ENCODE data around the gene BMAL1. TPM values are rescaled to one million over a fixed set of nuclear protein-coding genes. Genes with fewer than 3 reads are reported as not detected.
"Not testable (repeated sequence)": the region's sequence is repeated elsewhere in the genome, so short reads cannot be mapped to it uniquely, and the experiment has no call there.

The BMAL1 gene
- total RNA-seq, 1 donor from 2014 or later = 21.1 TPM

GRCh38 chr11:13415201-13415600, 137.6 kb downstream of the BMAL1 start:
- peaks cover 39% of the 10 kb centered on the region for H3K36me3 Mint-ChIP-seq (ENCODE audit: low read depth)
- DNase-seq (ENCODE audit: low spot score) = no peak
- H3K27me3 Mint-ChIP-seq (ENCODE audit: low read depth) = no peaks in the 10 kb centered on the region
- no peak overlapping the region for H3K27ac Mint-ChIP-seq
- H3K9me3 Mint-ChIP-seq = no peaks in the 10 kb centered on the region
- H3K4me1 Mint-ChIP-seq (ENCODE audit: low read depth) = no peaks in the 10 kb centered on the region
- H3K4me3 Mint-ChIP-seq (ENCODE audit: low read depth) = no peak overlapping the region
- intact Hi-C loops (cut with micrococcal nuclease) = no loop called here

GRCh38 chr11:13421561-13421960, 144.0 kb downstream of the BMAL1 start:
- Mint-ChIP-seq H3K9me3 (peaks cover 2% of the 10 kb centered on the region), H3K4me1 (ENCODE audit: low read depth) (no peaks in the 10 kb centered on the region), H3K27ac (no peak overlapping the region), H3K36me3 (ENCODE audit: low read depth) (peaks cover 16% of the 10 kb centered on the region), H3K27me3 (ENCODE audit: low read depth) (no peaks in the 10 kb centered on the region), H3K4me3 (ENCODE audit: low read depth) (no peak overlapping the region)
- intact Hi-C loops (cut with micrococcal nuclease) = no loop called here
- no peak for DNase-seq (ENCODE audit: low spot score)

- H3K4me3 Mint-ChIP-seq (ENCODE audit: low read depth) = no peak overlapping the region
- H3K9me3 Mint-ChIP-seq = peaks cover 18% of the 10 kb centered on the region
- no peaks in the 10 kb centered on the region for H3K27me3 Mint-ChIP-seq (ENCODE audit: low read depth)
- H3K4me1 Mint-ChIP-seq (ENCODE audit: low read depth) = no peaks in the 10 kb centered on the region
- DNase-seq (ENCODE audit: low spot score) = no peak
- H3K27ac Mint-ChIP-seq = no peak overlapping the region
- intact Hi-C loops (cut with micrococcal nuclease) = no loop called here
- peaks cover 22% of the 10 kb centered on the region for H3K36me3 Mint-ChIP-seq (ENCODE audit: low read depth)
Observed at GRCh38 chr11:13423372-13423771, 145.8 kb downstream of the BMAL1 start.

- no peak for DNase-seq (ENCODE audit: low spot score)
- no peak overlapping the region for H3K4me3 Mint-ChIP-seq (ENCODE audit: low read depth)
- H3K4me1 Mint-ChIP-seq (ENCODE audit: low read depth) = peaks cover 3% of the 10 kb centered on the region
- intact Hi-C loops (cut with micrococcal nuclease) = no loop called here
- no peaks in the 10 kb centered on the region for H3K27me3 Mint-ChIP-seq (ENCODE audit: low read depth)
- peaks cover 31% of the 10 kb centered on the region for H3K9me3 Mint-ChIP-seq
- H3K36me3 Mint-ChIP-seq (ENCODE audit: low read depth) = peaks cover 30% of the 10 kb centered on the region
- no peak overlapping the region for H3K27ac Mint-ChIP-seq
Observed at GRCh38 chr11:13427440-13427839, 149.8 kb downstream of the BMAL1 start.

GRCh38 chr11:13429288-13429687, 151.7 kb downstream of the BMAL1 start:
- no peaks in the 10 kb centered on the region for H3K27me3 Mint-ChIP-seq (ENCODE audit: low read depth)
- intact Hi-C loops (cut with micrococcal nuclease) = no loop called here
- H3K27ac Mint-ChIP-seq = no peak overlapping the region
- DNase-seq (ENCODE audit: low spot score) = no peak
- peaks cover 31% of the 10 kb centered on the region for H3K9me3 Mint-ChIP-seq
- H3K4me1 Mint-ChIP-seq (ENCODE audit: low read depth) = peaks cover 3% of the 10 kb centered on the region
- peaks cover 30% of the 10 kb centered on the region for H3K36me3 Mint-ChIP-seq (ENCODE audit: low read depth)
- no peak overlapping the region for H3K4me3 Mint-ChIP-seq (ENCODE audit: low read depth)

GRCh38 chr11:13429836-13430235, 152.2 kb downstream of the BMAL1 start:
- H3K9me3 Mint-ChIP-seq = peaks cover 31% of the 10 kb centered on the region
- no peak overlapping the region for H3K27ac Mint-ChIP-seq
- peaks cover 30% of the 10 kb centered on the region for H3K36me3 Mint-ChIP-seq (ENCODE audit: low read depth)
- H3K4me3 Mint-ChIP-seq (ENCODE audit: low read depth) = no peak overlapping the region
- no peak for DNase-seq (ENCODE audit: low spot score)
- intact Hi-C loops (cut with micrococcal nuclease) = no loop called here
- no peaks in the 10 kb centered on the region for H3K27me3 Mint-ChIP-seq (ENCODE audit: low read depth)
- peaks cover 5% of the 10 kb centered on the region for H3K4me1 Mint-ChIP-seq (ENCODE audit: low read depth)

GRCh38 chr11:13433437-13433836, 155.8 kb downstream of the BMAL1 start:
- Mint-ChIP-seq H3K9me3 (peaks cover 12% of the 10 kb centered on the region), H3K27ac (no peak overlapping the region), H3K4me1 (ENCODE audit: low read depth) (peaks cover 6% of the 10 kb centered on the region), H3K27me3 (ENCODE audit: low read depth) (no peaks in the 10 kb centered on the region), H3K4me3 (ENCODE audit: low read depth) (no peak overlapping the region), H3K36me3 (ENCODE audit: low read depth) (peaks cover 18% of the 10 kb centered on the region)
- intact Hi-C loops (cut with micrococcal nuclease) = no loop called here
- DNase-seq (ENCODE audit: low spot score) = no peak

GRCh38 chr11:13434247-13435205, 156.9 kb downstream of the BMAL1 start:
- H3K4me1 Mint-ChIP-seq (ENCODE audit: low read depth) = peaks cover 7% of the 10 kb centered on the region
- DNase-seq (ENCODE audit: low spot score) = no peak
- peaks cover 2% of the 10 kb centered on the region for H3K9me3 Mint-ChIP-seq
- no peak overlapping the region for H3K4me3 Mint-ChIP-seq (ENCODE audit: low read depth)
- H3K27ac Mint-ChIP-seq = no peak overlapping the region
- intact Hi-C loops (cut with micrococcal nuclease) = no loop called here
- no peaks in the 10 kb centered on the region for H3K27me3 Mint-ChIP-seq (ENCODE audit: low read depth)
- peaks cover 9% of the 10 kb centered on the region for H3K36me3 Mint-ChIP-seq (ENCODE audit: low read depth)

GRCh38 chr11:13436836-13437235, 159.2 kb downstream of the BMAL1 start:
- H3K27me3 Mint-ChIP-seq (ENCODE audit: low read depth); H3K9me3 Mint-ChIP-seq; H3K4me3 Mint-ChIP-seq (ENCODE audit: low read depth); H3K36me3 Mint-ChIP-seq (ENCODE audit: low read depth); intact Hi-C loops (cut with micrococcal nuclease); DNase-seq (ENCODE audit: low spot score); H3K27ac Mint-ChIP-seq: not testable (repeated sequence)
- H3K4me1 Mint-ChIP-seq (ENCODE audit: low read depth) = peaks cover 10% of the 10 kb centered on the region

Other genes starting within 250 kb of the BMAL1 start
- 22.6 and 24.9 TPM in 2 replicates for gene BTBD10, start 185.4 kb downstream of the BMAL1 start, total RNA-seq
- not detected in 2 replicates for gene PTH, start 218.2 kb downstream of the BMAL1 start, total RNA-seq

Measured in activated T-helper 2 cell treated with anti-CD3 and anti-CD28 coated beads, Interferon-gamma antibody, Interleukin-2, Interleukin-4, amounts not matched to agents 10 μg/mL and 5 μg/mL and 100 μg/mL, durations not matched to agents 14 hours and 24 hours and 36 hours (primary cell).